H9 (cell line): Measurements from ENCODE around the gene AKR7A2. TPM values are rescaled to one million over a fixed set of nuclear protein-coding genes. Genes with fewer than 3 reads are reported as not detected.

ENCODE experiments used
- DNase-seq: peaks from one replicate; pipeline ENCODE4 v3.0.0-alpha.2; 2017
- H2AFZ ChIP-seq: one replicate; pipeline ENCODE4 v1.6.1; 2013; ENCODE audit warnings: mild to moderate bottlenecking, low read length, control low read depth, moderate library complexity
- H2AK5ac ChIP-seq: 2 replicates; pipeline ENCODE4 v1.6.1; 2013; ENCODE audit warnings: low read length, control low read depth, mixed read lengths; ENCODE audit not compliant: insufficient read length
- H2BK120ac ChIP-seq: one replicate; pipeline ENCODE4 v1.6.1; 2013; ENCODE audit warnings: low read depth, mild to moderate bottlenecking, low read length, control low read depth, inconsistent platforms; ENCODE audit not compliant: poor library complexity, severe bottlenecking
- H2BK12ac ChIP-seq: 2 replicates; pipeline ENCODE4 v1.6.1; 2013; ENCODE audit warnings: low read length, control low read depth, mixed read lengths, low read depth; ENCODE audit not compliant: insufficient read length
- H2BK15ac ChIP-seq: 2 replicates; pipeline ENCODE4 v1.6.1; 2013; ENCODE audit warnings: low read depth, low read length, control low read depth
- H2BK20ac ChIP-seq: one replicate; pipeline ENCODE4 v1.6.1; 2013; ENCODE audit warnings: low read depth, mild to moderate bottlenecking, low read length, control low read depth, inconsistent platforms; ENCODE audit not compliant: poor library complexity, severe bottlenecking
- H2BK5ac ChIP-seq: 2 replicates; pipeline ENCODE4 v1.6.1; 2013; ENCODE audit warnings: low read length, control low read depth, mixed read lengths; ENCODE audit not compliant: insufficient read length
- H3K14ac ChIP-seq: 2 replicates; pipeline ENCODE4 v1.6.1; 2013; ENCODE audit warnings: low read length, control low read depth; ENCODE audit not compliant: insufficient read depth
- H3K18ac ChIP-seq: 2 replicates; pipeline ENCODE4 v1.6.1; 2013; ENCODE audit warnings: low read depth, mild to moderate bottlenecking, mixed read lengths, low read length, control low read depth; ENCODE audit not compliant: insufficient read length
- H3K23ac ChIP-seq: 2 replicates; pipeline ENCODE4 v1.6.1; 2013; ENCODE audit warnings: low read length, control low read depth, mixed read lengths, low read depth; ENCODE audit not compliant: insufficient read length
- H3K23me2 ChIP-seq: 2 replicates; pipeline ENCODE4 v1.6.1; 2013; ENCODE audit warnings: low read depth, mild to moderate bottlenecking, mixed read lengths, low read length, control low read depth; ENCODE audit not compliant: insufficient read length, poor library complexity, severe bottlenecking
- H3K27ac ChIP-seq: 2 replicates; pipeline ENCODE4 v1.5.1; 2013; ENCODE audit warnings: low read length, control low read depth, mixed read lengths, low read depth; ENCODE audit not compliant: insufficient read length
- H3K27me3 ChIP-seq: 2 replicates; pipeline ENCODE4 v1.6.1; 2013; ENCODE audit warnings: low read length, control low read depth, inconsistent platforms; ENCODE audit not compliant: insufficient read depth
- H3K4ac ChIP-seq: 2 replicates; pipeline ENCODE4 v1.6.1; 2013; ENCODE audit warnings: low read depth, mild to moderate bottlenecking, control low read depth, inconsistent platforms, low read length, moderate library complexity
- H3K4me1 ChIP-seq: 2 replicates; pipeline ENCODE4 v1.6.1; 2013; ENCODE audit warnings: low read length, control low read depth, inconsistent platforms; ENCODE audit not compliant: insufficient read depth
- H3K4me2 ChIP-seq: 2 replicates; pipeline ENCODE4 v1.6.1; 2013; ENCODE audit warnings: low read length, control low read depth, mixed read lengths; ENCODE audit not compliant: insufficient read length, insufficient read depth
- H3K56ac ChIP-seq: 2 replicates; pipeline ENCODE4 v1.6.1; 2013; ENCODE audit warnings: low read depth, mild to moderate bottlenecking, mixed read lengths, low read length, control low read depth; ENCODE audit not compliant: insufficient read length
- H3K79me1 ChIP-seq: 2 replicates; pipeline ENCODE4 v1.6.1; 2013; ENCODE audit warnings: low read depth, mild to moderate bottlenecking, moderate library complexity, low read length, control low read depth, inconsistent platforms; ENCODE audit not compliant: insufficient read depth, poor library complexity, severe bottlenecking
- H3K79me2 ChIP-seq: 2 replicates; pipeline ENCODE4 v1.6.1; 2013; ENCODE audit warnings: low read length, control low read depth, inconsistent platforms; ENCODE audit not compliant: insufficient read depth
- H3K9ac ChIP-seq: 2 replicates; pipeline ENCODE4 v1.6.1; 2013; ENCODE audit warnings: low read length, control low read depth, mixed read lengths; ENCODE audit not compliant: insufficient read length; ENCODE audit errors: extremely low read depth
- H3K9me3 ChIP-seq: one replicate; pipeline ENCODE4 v1.6.1; 2013; ENCODE audit warnings: low read depth, low read length, inconsistent platforms; ENCODE audit not compliant: control insufficient read depth
- H3T11ph ChIP-seq: one replicate; pipeline ENCODE4 v1.6.1; 2013; ENCODE audit warnings: mild to moderate bottlenecking, low read length, control low read depth, inconsistent platforms
- H4K20me1 ChIP-seq: one replicate; pipeline ENCODE4 v1.6.1; 2013; ENCODE audit not compliant: control insufficient read depth, insufficient read length, insufficient read depth
- H4K5ac ChIP-seq: 2 replicates; pipeline ENCODE4 v1.6.1; 2013; ENCODE audit warnings: low read depth, mild to moderate bottlenecking, mixed read lengths, low read length, control low read depth; ENCODE audit not compliant: insufficient read length
- H4K8ac ChIP-seq: replicated peaks from 2 replicates; pipeline ENCODE4 v1.6.1; 2013; ENCODE audit warnings: low read length, control low read depth, mixed read lengths, low read depth; ENCODE audit not compliant: insufficient read length
- H4K91ac ChIP-seq: 2 replicates; pipeline ENCODE4 v1.6.1; 2013; ENCODE audit warnings: low read depth, mild to moderate bottlenecking, moderate library complexity, mixed read lengths, low read length, control low read depth; ENCODE audit not compliant: insufficient read length
- H3K27ac Mint-ChIP-seq, 3 experiments: 2 replicates in 2 of 3; 3 replicates in 1 of 3; pipeline ENCODE4 v1.8.0; 2020 to 2021; ENCODE audit warnings: mixed read lengths in 3 of 3, mild to moderate bottlenecking in 1 of 3, moderate library complexity in 1 of 3
- H3K27me3 Mint-ChIP-seq: 2 replicates; pipeline ENCODE4 v1.8.0; 2021; ENCODE audit warnings: low read depth, mild to moderate bottlenecking, moderate library complexity, mixed read lengths
- H3K36me3 Mint-ChIP-seq, 3 experiments: 2 replicates in 2 of 3; 3 replicates in 1 of 3; pipeline ENCODE4 v1.8.0; 2020 to 2021; ENCODE audit warnings: low read depth in 3 of 3, mixed read lengths in 3 of 3; ENCODE audit not compliant: insufficient read depth in 1 of 3
- H3K4me1 Mint-ChIP-seq, 2 experiments: 2 replicates each; pipeline ENCODE4 v1.8.0; 2020; ENCODE audit warnings: mixed read lengths in 2 of 2
- H3K4me3 Mint-ChIP-seq, 2 experiments: 2 replicates in 1 of 2; 3 replicates in 1 of 2; pipeline ENCODE4 v1.8.0; 2020 to 2021; ENCODE audit warnings: mild to moderate bottlenecking in 2 of 2, mixed read lengths in 2 of 2, moderate library complexity in 1 of 2
- H3K9me3 Mint-ChIP-seq, 2 experiments: 2 replicates in 1 of 2; 3 replicates in 1 of 2; pipeline ENCODE4 v1.8.0; 2020; ENCODE audit warnings: mild to moderate bottlenecking in 2 of 2, mixed read lengths in 2 of 2, moderate library complexity in 1 of 2
- CTCF ChIP-seq: fragments of 200-600 bp; sonication (generic); conservative IDR thresholded peaks from 3 replicates; pipeline ENCODE4 v1.8.0; 2021; ENCODE audit warnings: antibody characterized with exemption, mild to moderate bottlenecking
- WGBS: extraction: QIAGEN DNeasy Blood & Tissue Kit; methylation state at CpG from one replicate; pipeline ENCODE4 v1.1.7; 2013; ENCODE audit warnings: missing lambda C conversion rate, low lambda C conversion rate, mixed read lengths; ENCODE audit not compliant: insufficient read length; ENCODE audit errors: extremely low coverage; 5-methylcytosine and 5-hydroxymethylcytosine counted together
- total RNA-seq: library from RNA; stranded (reverse); gene quantifications from 2 replicates; pipeline ENCODE4 v1.2.1, GENCODE V29; 2021

AKR7A2 gene
- total RNA-seq, 1 experiment from 2014 or later: 50.3 TPM

- Histone ChIP-seq H3K23ac (no peak overlapping the region), H4K8ac (no peak overlapping the region), H3K18ac (no peak overlapping the region), H3T11ph (no peak overlapping the region), H3K27ac (no peak overlapping the region), H3K27me3 (no peaks in the 10 kb centered on the region), H2AFZ (no peak overlapping the region), H3K9ac (no peak overlapping the region), H4K5ac (no peak overlapping the region), H2BK12ac (no peak overlapping the region), H3K23me2 (no peaks in the 10 kb centered on the region), H2AK5ac (no peak overlapping the region), H3K14ac (no peak overlapping the region; the same call in 1 of the 2 replicates), H2BK15ac (no peak overlapping the region), H3K4ac (no peak overlapping the region), H4K20me1 (no peaks in the 10 kb centered on the region), H2BK20ac (no peak overlapping the region), H3K56ac (no peak overlapping the region), H3K79me1 (no peaks in the 10 kb centered on the region), H3K4me1 (no peaks in the 10 kb centered on the region), H3K79me2 (no peaks in the 10 kb centered on the region), H2BK5ac (no peak overlapping the region), H4K91ac (no peak overlapping the region), H2BK120ac (no peak overlapping the region), H3K4me2 (no peak overlapping the region), H3K9me3 (no peaks in the 10 kb centered on the region)
- TF ChIP-seq CTCF: no peak
- no peak overlapping the region for H3K4me3 Mint-ChIP-seq
- H3K4me1 Mint-ChIP-seq: no peaks in the 10 kb centered on the region
- H3K9me3 Mint-ChIP-seq: no peaks in the 10 kb centered on the region
- no peak overlapping the region for H3K27ac Mint-ChIP-seq
- DNase-seq: no peak
- no CpG with 5 or more reads among the region's 5 CpGs for WGBS
- H3K27me3 Mint-ChIP-seq: 0 out of 2 replicates have a peak, but pooled peaks cover 1% of the 10 kb centered on the region
- peaks cover 13 to 30% (median 26%) of the 10 kb centered on the region in 3 experiments; a peak in 6 of 7 replicates for H3K36me3 Mint-ChIP-seq
Measured at GRCh38 chr1:19262744-19263143, 49.2 kb downstream of the AKR7A2 start.
